ENCODE data around the gene SUPT20HL1. TPM values are rescaled to one million over a fixed set of nuclear protein-coding genes. Genes with fewer than 3 reads are reported as not detected.
A peak's percentile ranks its signal among the peaks of the same experiment; 100 is the strongest.
"Not testable (repeated sequence)": the region's sequence is repeated elsewhere in the genome, so short reads cannot be mapped to it uniquely, and the experiment has no call there.

SUPT20HL1 gene
- total RNA-seq, 2 donors from 2014 or later, result not detected

- ATAC-seq (no peak), DNase-seq (no peak)
- peaks cover 8% of the 10 kb centered on the region for H3K27me3 Mint-ChIP-seq
- no peak overlapping the region for H3K4me3 Mint-ChIP-seq
- no peak overlapping the region for H3K27ac Mint-ChIP-seq
- no peaks in the 10 kb centered on the region for H3K36me3 Mint-ChIP-seq (ENCODE audit: low read depth)
- H3K4me1 Mint-ChIP-seq, result no peaks in the 10 kb centered on the region
- H3K9me3 ChIP-seq (ENCODE audit: control insufficient read depth, low read length, poor library complexity, severe bottlenecking), result no peaks in the 10 kb centered on the region
These were observed 20.5 kb upstream of the SUPT20HL1 start for GRCh38 chrX:24339911-24340310.

DNA sequence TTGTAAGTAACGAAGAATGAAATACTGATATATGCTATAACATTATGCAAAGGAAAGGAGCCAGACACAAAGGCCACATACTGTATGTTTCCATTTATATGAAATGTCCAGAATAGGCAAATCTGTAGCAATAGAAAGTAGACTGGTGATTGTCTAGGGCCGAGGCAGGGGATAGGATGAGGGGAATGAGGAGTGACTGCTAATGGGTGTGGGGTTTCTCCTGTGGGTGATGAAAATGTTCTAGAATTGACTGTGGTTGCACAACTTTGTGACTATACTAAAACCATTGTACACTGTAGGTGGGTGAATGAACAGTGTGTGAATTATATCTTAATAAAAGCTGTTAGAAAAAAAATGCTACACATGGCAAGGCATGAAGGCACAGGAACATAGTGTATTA, 19.9 kb upstream of the SUPT20HL1 start:
- no peak overlapping the region for H3K4me3 Mint-ChIP-seq
- H3K27ac Mint-ChIP-seq, result no peak overlapping the region
- peaks cover 8% of the 10 kb centered on the region for H3K27me3 Mint-ChIP-seq
- H3K36me3 Mint-ChIP-seq (ENCODE audit: low read depth), result no peaks in the 10 kb centered on the region
- H3K9me3 ChIP-seq (ENCODE audit: control insufficient read depth, low read length, poor library complexity, severe bottlenecking), result no peaks in the 10 kb centered on the region
- no peak for DNase-seq
- H3K4me1 Mint-ChIP-seq, result no peaks in the 10 kb centered on the region
- ATAC-seq, result no peak

- H3K36me3 Mint-ChIP-seq (ENCODE audit: low read depth), result no peaks in the 10 kb centered on the region
- H3K27ac Mint-ChIP-seq, result no peak overlapping the region
- no peak for ATAC-seq
- peaks cover 8% of the 10 kb centered on the region for H3K27me3 Mint-ChIP-seq
- H3K9me3 ChIP-seq (ENCODE audit: control insufficient read depth, low read length, poor library complexity, severe bottlenecking), result no peaks in the 10 kb centered on the region
- no peak overlapping the region for H3K4me3 Mint-ChIP-seq
- DNase-seq, result no peak
- H3K4me1 Mint-ChIP-seq, result no peaks in the 10 kb centered on the region
These were observed 18.6 kb upstream of the SUPT20HL1 start for GRCh38 chrX:24341795-24342194.

DNA sequence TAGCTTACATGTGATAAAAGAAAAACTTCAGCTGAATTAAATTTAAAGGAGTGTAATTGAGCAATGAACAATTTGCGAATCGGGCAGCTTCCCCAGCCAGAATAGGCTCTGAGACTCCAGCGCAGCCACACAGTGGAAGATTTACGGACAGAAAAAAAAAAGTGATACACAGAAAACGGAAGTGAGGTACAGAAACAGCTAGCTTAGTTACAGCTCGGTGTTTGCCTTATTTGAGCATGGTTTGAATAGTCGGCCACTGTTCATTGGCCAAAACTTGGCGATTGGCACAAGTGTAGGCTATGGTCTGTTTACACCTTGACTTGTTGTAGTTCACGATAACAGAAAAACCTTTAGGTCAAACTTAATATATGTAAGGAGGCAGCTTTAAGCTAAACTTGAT, 16.7 kb upstream of the SUPT20HL1 start:
- DNase-seq (no peak), ATAC-seq (no peak)
- no peaks in the 10 kb centered on the region for H3K9me3 ChIP-seq (ENCODE audit: control insufficient read depth, low read length, poor library complexity, severe bottlenecking)
- Mint-ChIP-seq H3K27me3 (peaks cover 8% of the 10 kb centered on the region), H3K36me3 (ENCODE audit: low read depth) (no peaks in the 10 kb centered on the region), H3K4me1 (no peaks in the 10 kb centered on the region), H3K27ac (no peak overlapping the region), H3K4me3 (no peak overlapping the region)

GRCh38 chrX:24347881-24348280, 12.6 kb upstream of the SUPT20HL1 start:
- ATAC-seq (no peak), DNase-seq (no peak)
- Mint-ChIP-seq H3K36me3 (ENCODE audit: low read depth) (no peaks in the 10 kb centered on the region), H3K27me3 (no peaks in the 10 kb centered on the region), H3K27ac (no peak overlapping the region), H3K4me3 (no peak overlapping the region), H3K4me1 (no peaks in the 10 kb centered on the region)
- H3K9me3 ChIP-seq (ENCODE audit: control insufficient read depth, low read length, poor library complexity, severe bottlenecking), result no peaks in the 10 kb centered on the region

DNA sequence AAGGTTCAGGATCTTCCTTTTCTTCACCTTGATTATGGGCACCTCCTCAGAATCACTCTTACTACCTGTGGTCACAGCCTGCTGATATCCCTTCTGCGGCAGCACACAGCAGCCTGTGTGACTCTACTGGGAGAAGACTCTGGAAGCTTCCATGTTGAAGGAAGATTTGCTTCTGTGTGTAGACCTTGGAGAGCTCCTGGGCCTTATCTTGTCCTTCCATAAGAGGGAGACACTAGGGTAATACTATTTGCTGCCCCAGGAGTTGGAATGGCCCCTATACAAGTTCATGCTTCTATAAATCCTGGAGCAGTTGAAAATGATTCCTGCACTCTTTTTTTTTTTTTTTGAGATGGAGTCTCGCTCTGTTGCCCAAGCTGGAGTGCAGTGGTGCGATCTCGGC, 10.2 kb upstream of the SUPT20HL1 start:
- no peak overlapping the region for H3K27ac Mint-ChIP-seq
- H3K27me3 Mint-ChIP-seq, result no peaks in the 10 kb centered on the region
- no peaks in the 10 kb centered on the region for H3K9me3 ChIP-seq (ENCODE audit: control insufficient read depth, low read length, poor library complexity, severe bottlenecking)
- no peak overlapping the region for H3K4me3 Mint-ChIP-seq
- H3K4me1 Mint-ChIP-seq, result no peaks in the 10 kb centered on the region
- DNase-seq, result no peak
- no peak for ATAC-seq
- no peaks in the 10 kb centered on the region for H3K36me3 Mint-ChIP-seq (ENCODE audit: low read depth)

DNA sequence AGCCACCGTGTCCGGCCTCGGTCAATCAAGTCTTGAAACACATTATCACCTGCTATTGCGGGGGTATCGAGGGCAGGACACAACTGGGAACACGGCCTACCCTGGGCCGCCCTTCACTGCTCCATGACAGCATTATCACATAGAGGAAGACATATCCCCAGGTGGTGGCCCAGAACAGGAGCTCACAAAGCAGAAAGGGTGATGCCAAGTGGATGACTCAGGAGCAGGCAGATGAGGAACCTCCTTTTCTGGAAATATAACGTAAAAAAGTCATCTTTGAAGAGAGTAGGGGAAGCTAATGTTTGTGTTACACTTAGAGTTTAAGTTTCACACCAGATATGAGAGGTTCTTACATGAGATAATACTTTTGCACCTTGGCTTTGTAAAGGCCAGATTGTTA, 5.3 kb upstream of the SUPT20HL1 start:
- Mint-ChIP-seq H3K27ac (no peak overlapping the region), H3K36me3 (ENCODE audit: low read depth) (no peaks in the 10 kb centered on the region), H3K27me3 (no peaks in the 10 kb centered on the region), H3K4me3 (no peak overlapping the region), H3K4me1 (no peaks in the 10 kb centered on the region)
- ATAC-seq (no peak), DNase-seq (no peak)
- H3K9me3 ChIP-seq (ENCODE audit: control insufficient read depth, low read length, poor library complexity, severe bottlenecking), result no peaks in the 10 kb centered on the region

DNA sequence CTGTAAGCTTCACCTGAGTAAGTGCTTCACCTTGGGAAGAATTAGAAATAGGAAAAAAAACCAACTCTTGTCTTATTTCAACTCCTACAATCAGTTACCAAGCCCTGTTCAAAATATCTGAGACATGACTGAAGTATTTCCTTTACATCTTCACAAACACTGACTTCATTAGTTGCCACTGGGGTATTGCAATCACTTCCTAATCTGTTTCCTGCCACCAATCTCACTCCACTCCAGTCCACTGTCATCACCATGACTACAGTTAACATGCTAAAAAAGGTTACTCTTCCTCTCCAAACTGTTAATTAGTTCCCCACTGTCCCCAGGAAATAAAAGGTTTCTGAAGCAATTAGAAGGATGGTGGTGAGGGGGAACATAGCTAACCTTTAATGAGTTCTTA, 3.3 kb upstream of the SUPT20HL1 start:
- H3K27me3 Mint-ChIP-seq, result no peaks in the 10 kb centered on the region
- no peak for ATAC-seq
- no peak for DNase-seq
- no peak overlapping the region for H3K27ac Mint-ChIP-seq
- H3K4me1 Mint-ChIP-seq, result no peaks in the 10 kb centered on the region
- no peak overlapping the region for H3K4me3 Mint-ChIP-seq
- H3K36me3 Mint-ChIP-seq (ENCODE audit: low read depth), result no peaks in the 10 kb centered on the region
- H3K9me3 ChIP-seq (ENCODE audit: control insufficient read depth, low read length, poor library complexity, severe bottlenecking), result no peaks in the 10 kb centered on the region

GRCh38 chrX:24362089-24362745, 1.8 kb downstream of the SUPT20HL1 start:
- not testable (repeated sequence) for H3K4me1 Mint-ChIP-seq; ATAC-seq; H3K27ac Mint-ChIP-seq; H3K4me3 Mint-ChIP-seq; DNase-seq; H3K36me3 Mint-ChIP-seq (ENCODE audit: low read depth); H3K9me3 ChIP-seq (ENCODE audit: control insufficient read depth, low read length, poor library complexity, severe bottlenecking); H3K27me3 Mint-ChIP-seq

DNA sequence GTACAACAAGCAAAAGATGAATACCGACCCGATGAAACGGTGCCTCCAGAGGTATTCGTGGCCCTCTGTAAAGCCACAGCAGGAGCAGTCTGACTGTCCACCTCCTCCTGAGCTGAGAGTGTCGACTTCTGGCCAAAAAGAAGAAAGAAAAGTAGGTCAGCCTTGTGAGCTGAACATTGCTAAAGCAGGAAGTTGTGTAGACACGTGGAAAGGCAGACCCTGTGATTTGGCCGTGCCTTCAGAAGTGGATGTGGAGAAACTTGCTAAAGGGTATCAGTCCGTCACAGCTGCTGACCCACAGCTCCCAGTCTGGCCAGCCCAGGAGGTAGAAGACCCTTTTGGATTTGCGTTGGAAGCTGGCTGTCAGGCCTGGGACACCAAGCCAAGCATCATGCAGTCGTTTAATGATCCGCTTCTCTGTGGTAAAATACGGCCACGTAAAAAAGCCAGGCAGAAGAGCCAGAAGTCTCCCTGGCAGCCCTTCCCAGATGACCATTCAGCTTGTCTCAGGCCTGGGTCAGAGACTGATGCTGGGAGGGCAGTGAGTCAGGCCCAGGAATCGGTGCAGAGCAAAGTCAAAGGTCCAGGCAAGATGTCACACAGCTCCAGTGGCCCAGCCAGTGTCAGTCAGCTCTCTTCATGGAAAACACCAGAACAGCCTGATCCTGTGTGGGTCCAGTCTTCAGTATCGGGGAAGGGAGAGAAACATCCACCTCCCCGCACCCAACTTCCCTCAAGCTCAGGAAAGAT, 3.2 kb downstream of the SUPT20HL1 start:
- not testable (repeated sequence) for H3K27ac Mint-ChIP-seq; H3K4me1 Mint-ChIP-seq; H3K36me3 Mint-ChIP-seq (ENCODE audit: low read depth); H3K9me3 ChIP-seq (ENCODE audit: control insufficient read depth, low read length, poor library complexity, severe bottlenecking); ATAC-seq; H3K27me3 Mint-ChIP-seq; DNase-seq
- peak overlapping the region; percentile 47 for H3K4me3 Mint-ChIP-seq

GRCh38 chrX:24364326-24364725, 3.9 kb downstream of the SUPT20HL1 start:
- no peaks in the 10 kb centered on the region for H3K9me3 ChIP-seq (ENCODE audit: control insufficient read depth, low read length, poor library complexity, severe bottlenecking)
- no peaks in the 10 kb centered on the region for H3K4me1 Mint-ChIP-seq
- H3K4me3 Mint-ChIP-seq, result no peak overlapping the region
- no peaks in the 10 kb centered on the region for H3K27me3 Mint-ChIP-seq
- no peak for DNase-seq
- H3K36me3 Mint-ChIP-seq (ENCODE audit: low read depth), result no peaks in the 10 kb centered on the region
- ATAC-seq, result no peak
- no peak overlapping the region for H3K27ac Mint-ChIP-seq

- H3K4me3 Mint-ChIP-seq, result no peak overlapping the region
- DNase-seq, result no peak
- H3K9me3 ChIP-seq (ENCODE audit: control insufficient read depth, low read length, poor library complexity, severe bottlenecking), result no peaks in the 10 kb centered on the region
- H3K36me3 Mint-ChIP-seq (ENCODE audit: low read depth), result no peaks in the 10 kb centered on the region
- no peaks in the 10 kb centered on the region for H3K4me1 Mint-ChIP-seq
- no peaks in the 10 kb centered on the region for H3K27me3 Mint-ChIP-seq
- ATAC-seq, result no peak
- H3K27ac Mint-ChIP-seq, result no peak overlapping the region
These were observed 4.6 kb downstream of the SUPT20HL1 start for GRCh38 chrX:24364851-24365538.

- ATAC-seq; H3K27ac Mint-ChIP-seq; DNase-seq; H3K27me3 Mint-ChIP-seq; H3K9me3 ChIP-seq (ENCODE audit: control insufficient read depth, low read length, poor library complexity, severe bottlenecking); H3K4me1 Mint-ChIP-seq; H3K36me3 Mint-ChIP-seq (ENCODE audit: low read depth); H3K4me3 Mint-ChIP-seq: not testable (repeated sequence)
These were observed 6.4 kb downstream of the SUPT20HL1 start for GRCh38 chrX:24366762-24367400.
